ENCODE results near the gene PIGQ.

The PIGQ gene

DNA sequence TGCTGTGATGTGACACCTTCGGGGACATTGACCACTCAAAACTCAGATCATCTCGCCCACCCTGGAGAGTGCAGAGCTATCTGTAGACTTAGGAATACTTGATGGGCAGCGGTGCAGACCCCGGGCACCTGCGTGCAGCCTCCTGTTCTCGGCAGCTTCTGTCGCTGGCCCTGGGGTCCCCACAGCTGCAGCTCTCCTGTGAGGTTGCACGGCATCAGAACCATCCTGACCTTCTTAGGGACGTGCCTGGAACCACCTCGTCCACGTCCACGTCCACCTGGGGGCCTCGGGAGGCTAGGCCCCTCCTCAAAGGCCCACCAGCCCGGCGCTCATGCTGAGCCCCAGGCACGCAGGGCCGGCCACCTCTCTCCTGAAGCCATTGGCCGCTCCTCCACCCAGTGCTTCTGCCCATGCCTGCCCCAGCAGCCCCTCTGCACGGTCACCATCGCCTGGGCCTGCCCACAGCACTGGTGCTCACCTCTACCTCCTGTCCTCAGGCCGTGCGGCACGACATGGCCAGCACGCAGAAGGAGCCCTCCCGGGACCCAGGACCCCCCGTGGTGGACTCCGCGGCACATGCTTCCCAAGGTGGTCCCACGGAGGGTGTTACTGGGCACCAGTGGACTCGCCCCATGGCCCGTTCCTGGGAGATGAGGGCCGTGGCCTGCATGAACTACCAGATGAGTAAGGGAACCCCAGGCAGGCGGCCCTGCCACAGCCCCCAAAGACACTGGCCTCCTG, 58.7 kb downstream of the PIGQ start:
- no peak for DNase-seq (ENCODE audit: low read depth, low spot score)

DNA sequence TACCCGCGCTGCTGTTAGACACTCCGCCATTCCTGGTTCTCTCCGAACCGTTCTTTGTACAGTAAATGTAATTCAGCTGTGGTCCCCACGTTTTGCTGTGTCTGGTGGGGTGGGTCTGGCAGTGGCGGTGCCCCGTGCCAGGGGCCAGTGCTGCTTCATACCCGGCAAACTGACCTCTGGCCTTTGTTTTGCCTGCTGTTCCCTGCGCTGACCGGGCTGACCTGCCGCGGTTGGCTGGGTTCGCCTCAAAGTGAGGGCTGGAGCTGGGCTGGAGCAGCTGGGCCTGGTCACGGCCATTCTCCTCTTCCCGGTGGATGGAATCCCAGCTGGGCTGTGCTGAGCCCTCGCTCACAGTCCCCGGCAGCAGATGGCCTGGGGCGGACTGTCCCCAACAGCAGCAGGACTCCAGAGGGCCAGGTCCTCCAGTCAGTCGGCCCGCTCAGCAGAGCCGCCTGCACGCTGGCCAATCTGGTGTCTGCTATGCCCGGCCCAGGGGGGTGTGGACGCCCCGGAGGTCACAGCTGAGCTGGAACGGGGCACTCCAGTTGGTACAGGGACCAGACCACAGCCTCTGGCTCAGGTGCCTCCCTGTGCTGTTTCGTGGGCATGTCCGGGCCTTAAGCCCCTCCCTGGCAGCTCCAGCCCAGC, 59.5 kb downstream of the PIGQ start:
- DNase-seq (ENCODE audit: low read depth, low spot score), result peak; percentile 89

DNA sequence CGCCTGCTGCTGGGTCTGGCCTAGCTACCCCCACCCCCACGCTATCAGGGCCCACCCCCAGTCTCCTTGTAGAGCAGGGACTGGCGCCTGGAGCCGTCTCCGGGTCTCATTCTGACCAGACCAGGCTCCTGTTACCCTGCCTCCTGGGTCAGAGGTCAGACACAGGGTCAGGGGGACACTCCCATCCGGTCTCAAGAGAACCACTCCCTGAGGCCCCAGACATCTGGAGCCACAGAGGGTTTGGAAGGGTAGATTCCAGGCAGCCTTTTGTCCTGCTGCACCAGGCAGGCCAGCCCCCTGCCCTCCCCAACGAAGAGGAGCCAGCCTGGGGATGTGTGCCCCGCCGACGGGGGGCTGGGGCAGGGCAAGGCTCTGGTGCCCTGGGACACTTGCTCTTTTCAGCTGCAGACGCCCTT, 60.1 kb downstream of the PIGQ start:
- no peak for DNase-seq (ENCODE audit: low read depth, low spot score)

DNA sequence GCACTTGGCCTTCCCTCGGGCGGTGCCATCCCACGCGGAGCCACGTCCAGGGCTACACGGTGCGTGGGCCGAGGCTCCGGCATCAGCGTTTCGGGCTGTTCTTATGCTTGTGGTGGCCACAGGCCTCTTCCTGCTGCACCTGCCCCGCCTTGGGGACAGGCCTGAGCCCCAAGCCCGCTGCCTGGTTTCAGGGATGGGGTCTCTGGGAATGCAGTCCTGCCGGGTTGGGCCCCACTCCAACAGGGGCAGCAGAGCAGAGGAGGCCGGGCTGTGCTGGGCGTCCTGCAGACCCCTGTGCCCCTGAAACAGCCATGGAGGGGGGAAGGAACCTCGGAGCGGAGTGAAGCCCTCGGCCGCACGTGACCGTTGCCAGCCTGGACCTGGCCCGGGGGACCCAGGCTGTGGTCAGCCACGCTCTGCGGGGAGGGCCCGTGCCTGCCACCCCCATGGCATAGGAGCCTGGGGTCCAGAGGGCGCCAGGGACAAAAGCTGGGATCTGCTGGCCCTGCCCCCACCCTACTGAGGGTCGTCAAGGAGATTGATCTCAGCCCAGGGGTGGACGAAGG, 60.6 kb downstream of the PIGQ start:
- no peak for DNase-seq (ENCODE audit: low read depth, low spot score)

DNA sequence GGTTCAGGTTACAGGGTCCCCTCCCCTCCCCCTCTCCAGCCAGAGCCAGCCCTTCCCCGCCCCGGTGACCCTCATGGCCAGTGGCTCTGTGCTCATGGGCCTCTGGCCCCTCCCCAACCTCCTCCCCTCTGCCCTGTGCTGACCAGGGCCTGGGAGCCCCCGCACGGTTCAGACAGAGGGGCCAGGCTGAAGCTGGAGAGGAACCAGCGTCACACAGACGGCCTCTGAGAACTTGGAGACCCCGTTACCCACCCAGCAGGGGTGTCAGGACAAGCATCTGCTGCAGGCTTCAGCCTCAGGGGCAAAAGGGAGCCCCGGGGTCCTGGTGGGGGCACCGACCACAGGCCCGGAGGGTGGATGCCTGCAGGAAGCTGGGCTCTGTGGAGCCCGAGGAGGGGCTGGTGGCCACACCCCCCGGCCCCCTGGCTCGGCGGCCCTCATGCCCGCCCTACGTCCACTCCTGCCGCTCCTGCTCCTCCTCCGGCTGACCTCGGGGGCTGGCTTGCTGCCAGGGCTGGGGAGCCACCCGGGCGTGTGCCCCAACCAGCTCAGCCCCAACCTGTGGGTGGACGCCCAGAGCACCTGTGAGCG, 61.1 kb downstream of the PIGQ start, which contains the start of gene WFIKKN1:
TSS of gene WFIKKN1 (plus strand) at position 171 of the 591 bp plus-strand sequence. CDS start at position 440, 269 bp downstream.
- peak; percentile 70 for DNase-seq (ENCODE audit: low read depth, low spot score)

DNA sequence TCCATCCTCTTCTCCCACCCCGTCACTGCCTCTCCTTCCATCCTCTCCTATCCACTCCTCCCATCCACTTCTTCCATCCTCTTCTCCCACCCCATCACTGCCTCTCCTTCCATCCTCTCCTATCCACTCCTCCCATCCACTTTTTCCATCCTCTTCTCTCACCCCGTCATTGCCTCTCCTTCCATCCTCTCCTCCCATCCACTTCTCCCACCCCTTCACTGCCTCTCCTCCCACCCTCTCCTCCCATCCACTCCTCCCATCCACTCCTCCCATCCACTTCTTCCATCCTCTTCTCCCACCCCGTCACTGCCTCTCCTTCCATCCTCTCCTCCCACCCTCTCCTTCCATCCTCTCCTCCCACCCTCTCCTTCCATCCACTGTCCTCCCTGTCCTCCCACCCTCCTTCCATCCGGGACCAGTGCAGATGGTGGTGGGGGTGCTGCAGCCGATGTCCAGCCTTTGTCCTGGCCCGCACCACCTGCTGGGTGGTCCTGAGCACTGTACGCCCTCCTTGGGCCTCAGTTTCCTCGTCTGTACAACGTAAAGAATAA, 62.1 kb downstream of the PIGQ start:
- DNase-seq (ENCODE audit: low read depth, low spot score), result no peak

DNA sequence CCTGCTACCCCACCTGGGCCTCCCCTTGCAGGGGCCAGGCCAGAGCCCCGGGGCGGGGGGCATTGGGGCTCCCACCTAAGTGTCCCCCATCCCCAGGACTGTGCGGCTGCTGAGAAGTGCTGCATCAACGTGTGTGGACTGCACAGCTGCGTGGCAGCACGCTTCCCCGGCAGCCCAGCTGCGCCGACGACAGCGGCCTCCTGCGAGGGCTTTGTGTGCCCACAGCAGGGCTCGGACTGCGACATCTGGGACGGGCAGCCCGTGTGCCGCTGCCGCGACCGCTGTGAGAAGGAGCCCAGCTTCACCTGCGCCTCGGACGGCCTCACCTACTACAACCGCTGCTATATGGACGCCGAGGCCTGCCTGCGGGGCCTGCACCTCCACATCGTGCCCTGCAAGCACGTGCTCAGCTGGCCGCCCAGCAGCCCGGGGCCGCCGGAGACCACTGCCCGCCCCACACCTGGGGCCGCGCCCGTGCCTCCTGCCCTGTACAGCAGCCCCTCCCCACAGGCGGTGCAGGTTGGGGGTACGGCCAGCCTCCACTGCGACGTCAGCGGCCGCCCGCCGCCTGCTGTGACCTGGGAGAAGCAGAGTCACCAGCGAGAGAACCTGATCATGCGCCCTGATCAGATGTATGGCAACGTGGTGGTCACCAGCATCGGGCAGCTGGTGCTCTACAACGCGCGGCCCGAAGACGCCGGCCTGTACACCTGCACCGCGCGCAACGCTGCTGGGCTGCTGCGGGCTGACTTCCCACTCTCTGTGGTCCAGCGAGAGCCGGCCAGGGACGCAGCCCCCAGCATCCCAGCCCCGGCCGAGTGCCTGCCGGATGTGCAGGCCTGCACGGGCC, 62.9 kb downstream of the PIGQ start:
- no peak for DNase-seq (ENCODE audit: low read depth, low spot score)

DNA sequence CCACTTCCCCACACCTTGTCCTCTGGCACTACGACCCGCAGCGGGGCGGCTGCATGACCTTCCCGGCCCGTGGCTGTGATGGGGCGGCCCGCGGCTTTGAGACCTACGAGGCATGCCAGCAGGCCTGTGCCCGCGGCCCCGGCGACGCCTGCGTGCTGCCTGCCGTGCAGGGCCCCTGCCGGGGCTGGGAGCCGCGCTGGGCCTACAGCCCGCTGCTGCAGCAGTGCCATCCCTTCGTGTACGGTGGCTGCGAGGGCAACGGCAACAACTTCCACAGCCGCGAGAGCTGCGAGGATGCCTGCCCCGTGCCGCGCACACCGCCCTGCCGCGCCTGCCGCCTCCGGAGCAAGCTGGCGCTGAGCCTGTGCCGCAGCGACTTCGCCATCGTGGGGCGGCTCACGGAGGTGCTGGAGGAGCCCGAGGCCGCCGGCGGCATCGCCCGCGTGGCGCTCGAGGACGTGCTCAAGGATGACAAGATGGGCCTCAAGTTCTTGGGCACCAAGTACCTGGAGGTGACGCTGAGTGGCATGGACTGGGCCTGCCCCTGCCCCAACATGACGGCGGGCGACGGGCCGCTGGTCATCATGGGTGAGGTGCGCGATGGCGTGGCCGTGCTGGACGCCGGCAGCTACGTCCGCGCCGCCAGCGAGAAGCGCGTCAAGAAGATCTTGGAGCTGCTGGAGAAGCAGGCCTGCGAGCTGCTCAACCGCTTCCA, 63.7 kb downstream of the PIGQ start:
- no peak for DNase-seq (ENCODE audit: low read depth, low spot score)

Data from ELF-1 (cell line).